Measurements from ENCODE around the gene STRN4. TPM values are rescaled to one million over a fixed set of nuclear protein-coding genes. Genes with fewer than 3 reads are reported as not detected.

Gene STRN4
- total RNA-seq, 1 experiment from 2014 or later: 134 TPM

DNA sequence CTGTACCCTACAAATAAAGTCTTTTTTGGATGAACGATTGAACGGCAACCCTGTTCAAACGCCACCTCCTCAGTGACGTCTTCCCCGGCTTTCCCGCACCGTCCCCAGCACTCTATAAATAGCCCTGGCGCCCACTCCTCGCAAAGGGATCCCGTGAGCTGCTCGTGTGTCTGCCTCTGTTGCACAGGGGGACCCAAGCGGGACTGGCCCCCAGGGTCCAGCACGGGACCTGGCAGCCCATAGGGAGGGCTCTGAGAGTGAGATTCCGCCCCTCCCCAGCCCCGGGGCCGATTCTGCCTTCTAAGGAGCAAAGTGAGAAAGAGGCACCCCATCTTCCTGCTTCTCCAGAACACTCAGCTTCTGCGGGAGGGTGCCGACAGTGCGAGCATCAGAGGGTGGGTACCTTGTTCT, 8.5 kb downstream of the STRN4 start:
- POLR2A ChIA-PET (ENCODE audit: low non-redundant PET): no interaction called here
- DNase-seq (ENCODE audit: low spot score): no peak
- Histone ChIP-seq H3K4me1 (ENCODE audit: insufficient read depth, low read length, poor library complexity, severe bottlenecking) (no peaks in the 10 kb centered on the region), H3K4me3 (ENCODE audit: low read depth, low read length, poor library complexity, severe bottlenecking) (no peak overlapping the region), H3K36me3 (ENCODE audit: insufficient read depth, low read length, poor library complexity, severe bottlenecking) (peaks cover 61% of the 10 kb centered on the region), H3K27me3 (replicated peaks; ENCODE audit: insufficient read depth, low read depth, low read length, poor library complexity) (no peaks in the 10 kb centered on the region), H3K27ac (ENCODE audit: low read depth, low read length, poor library complexity, severe bottlenecking) (no peak overlapping the region), H3K9me3 (ENCODE audit: low read depth, low read length, poor library complexity, severe bottlenecking) (no peaks in the 10 kb centered on the region)
- no TSS peak for BruUV-seq (replicated peaks)
- intact Hi-C loops (cut with micrococcal nuclease; ENCODE audit: unreplicated experiment): no loop called here
- CTCF ChIA-PET: no interaction called here
- TF ChIP-seq EZH2 (IDR thresholded peaks at IDR 0.05; ENCODE audit: borderline replicate concordance, low read depth, low read length, poor library complexity, severe bottlenecking): no peak
- no peak for TF ChIP-seq CTCF (conservative IDR thresholded peaks at IDR 0.05; ENCODE audit: low read depth, low read length)

- ChIA-PET POLR2A (ENCODE audit: low non-redundant PET) (no interaction called here), CTCF (no interaction called here)
- Histone ChIP-seq H3K9me3 (ENCODE audit: low read depth, low read length, poor library complexity, severe bottlenecking) (no peaks in the 10 kb centered on the region), H3K27ac (ENCODE audit: low read depth, low read length, poor library complexity, severe bottlenecking) (no peak overlapping the region), H3K36me3 (ENCODE audit: insufficient read depth, low read length, poor library complexity, severe bottlenecking) (peaks cover 61% of the 10 kb centered on the region), H3K4me3 (ENCODE audit: low read depth, low read length, poor library complexity, severe bottlenecking) (no peak overlapping the region), H3K4me1 (ENCODE audit: insufficient read depth, low read length, poor library complexity, severe bottlenecking) (no peaks in the 10 kb centered on the region), H3K27me3 (replicated peaks; ENCODE audit: insufficient read depth, low read depth, low read length, poor library complexity) (no peaks in the 10 kb centered on the region)
- TF ChIP-seq CTCF (conservative IDR thresholded peaks at IDR 0.05; ENCODE audit: low read depth, low read length): no peak
- no peak for TF ChIP-seq EZH2 (IDR thresholded peaks at IDR 0.05; ENCODE audit: borderline replicate concordance, low read depth, low read length, poor library complexity, severe bottlenecking)
- intact Hi-C loops (cut with micrococcal nuclease; ENCODE audit: unreplicated experiment): no loop called here
- DNase-seq (ENCODE audit: low spot score): no peak
- BruUV-seq (replicated peaks): no TSS peak
Observed at GRCh38 chr19:46737298-46737654, 9.0 kb downstream of the STRN4 start.

- BruUV-seq (replicated peaks): no TSS peak
Observed at GRCh38 chr19:46736531-46737297, 9.5 kb downstream of the STRN4 start.

More at GRCh38 chr19:46736531-46737297, 9.5 kb downstream of the STRN4 start:
- CTCF ChIA-PET: no interaction called here
- intact Hi-C loops (cut with micrococcal nuclease; ENCODE audit: unreplicated experiment): no loop called here
- H3K27me3 ChIP-seq (replicated peaks; ENCODE audit: insufficient read depth, low read depth, low read length, poor library complexity): no peaks in the 10 kb centered on the region
- no peaks in the 10 kb centered on the region for H3K9me3 ChIP-seq (ENCODE audit: low read depth, low read length, poor library complexity, severe bottlenecking)
- no peak overlapping the region for H3K4me3 ChIP-seq (ENCODE audit: low read depth, low read length, poor library complexity, severe bottlenecking)
- no peak for DNase-seq (ENCODE audit: low spot score)
- no peak for TF ChIP-seq CTCF (conservative IDR thresholded peaks at IDR 0.05; ENCODE audit: low read depth, low read length)
- POLR2A ChIA-PET (ENCODE audit: low non-redundant PET): no interaction called here
- H3K27ac ChIP-seq (ENCODE audit: low read depth, low read length, poor library complexity, severe bottlenecking): no peak overlapping the region
- H3K4me1 ChIP-seq (ENCODE audit: insufficient read depth, low read length, poor library complexity, severe bottlenecking): no peaks in the 10 kb centered on the region
- H3K36me3 ChIP-seq (ENCODE audit: insufficient read depth, low read length, poor library complexity, severe bottlenecking): peaks cover 63% of the 10 kb centered on the region

Measured in A673 (cell line).